NK-92 (cell line): ENCODE results near the gene INCENP.
"Not testable (repeated sequence)": the region's sequence is repeated elsewhere in the genome, so short reads cannot be mapped to it uniquely, and the experiment has no call there.

Source experiments
- DNase-seq: peaks from one replicate; lab custom pipeline; 2025; ENCODE audit not compliant: unreplicated experiment; lab: John Stamatoyannopoulos, UW

Gene INCENP

GRCh38 chr11:62123669-62124185 is at the start of gene INCENP:
Gene INCENP (plus strand): TSS chr11:62124011. CDS start chr11:62128162, 4,151 bp downstream.
- DNase-seq = peak; percentile 79

DNA sequence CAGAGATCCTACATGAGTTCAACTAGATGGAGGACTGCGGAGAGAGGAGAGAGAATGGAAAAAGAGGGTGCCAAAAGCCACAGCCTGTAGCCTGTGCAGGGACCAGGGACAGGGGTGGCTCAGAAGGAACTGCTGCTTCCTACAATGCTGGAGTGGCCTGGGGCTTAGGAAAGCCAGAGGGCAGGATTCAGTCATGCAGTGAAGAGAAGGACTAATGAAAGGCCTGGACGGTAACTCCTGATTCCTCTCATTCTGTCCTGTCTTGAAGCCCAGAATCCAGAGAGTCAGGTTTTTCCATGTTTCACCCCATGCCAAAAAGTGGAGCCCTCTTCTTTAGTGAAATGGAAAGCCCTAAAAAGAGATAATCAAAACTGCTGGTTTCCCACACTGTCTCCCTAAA is 48.4 kb upstream of the INCENP start:
- DNase-seq = no peak

- no peak for DNase-seq
Observed at GRCh38 chr11:62077132-62077531, 46.7 kb upstream of the INCENP start.

GRCh38 chr11:62081378-62082291 is 42.2 kb upstream of the INCENP start:
- peak; percentile 21 for DNase-seq

GRCh38 chr11:62082292-62082657 is 41.5 kb upstream of the INCENP start:
- DNase-seq = no peak

GRCh38 chr11:62084801-62085200 is 39.0 kb upstream of the INCENP start:
- DNase-seq = not testable (repeated sequence)

DNA sequence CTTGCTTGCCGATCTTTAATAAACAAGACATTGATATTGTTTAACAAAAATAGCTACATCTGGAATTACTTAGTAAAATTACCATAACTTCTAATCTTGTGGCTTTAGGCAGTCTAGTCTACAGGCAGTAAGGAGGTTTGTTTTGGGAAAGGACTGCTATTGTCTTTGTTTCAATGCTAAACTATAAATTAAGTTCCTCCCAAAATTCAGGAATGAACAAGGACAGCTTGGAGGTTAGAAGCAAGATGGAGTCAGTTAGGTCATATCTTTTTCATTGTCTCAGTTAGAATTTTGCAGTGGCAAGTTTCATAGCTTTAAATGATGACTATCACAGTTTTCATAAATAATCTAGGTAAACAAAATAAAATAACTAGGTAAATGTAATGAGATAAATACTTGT is 36.1 kb upstream of the INCENP start:
- no peak for DNase-seq

DNA sequence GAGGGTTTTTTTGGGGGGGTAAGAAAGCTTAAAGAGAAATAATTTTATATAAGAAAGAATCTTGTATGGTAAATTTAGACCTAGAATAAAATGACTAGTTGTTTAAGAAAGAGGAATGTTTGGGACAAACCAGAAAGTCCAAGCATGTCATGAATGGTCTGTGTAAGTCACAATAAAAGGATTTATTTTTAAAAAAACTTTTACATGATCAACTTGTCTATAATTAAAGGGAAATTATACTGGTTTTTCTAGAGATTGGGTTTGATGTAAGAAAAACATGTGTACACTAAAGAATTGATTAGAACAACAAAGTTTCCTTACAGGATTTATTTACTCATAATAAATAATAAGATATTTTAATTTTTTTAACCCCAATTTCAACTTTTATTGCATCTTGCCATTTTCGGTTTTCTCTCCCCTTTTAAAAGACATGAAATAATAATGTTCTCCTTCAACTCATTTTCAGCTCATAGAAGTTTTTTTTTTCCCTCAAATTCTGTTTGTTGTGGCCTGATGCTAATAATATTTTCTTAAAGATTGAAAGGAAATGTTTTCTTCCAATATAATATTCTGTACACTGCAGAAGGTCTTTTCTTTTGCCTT is 35.4 kb upstream of the INCENP start:
- DNase-seq = no peak

DNA sequence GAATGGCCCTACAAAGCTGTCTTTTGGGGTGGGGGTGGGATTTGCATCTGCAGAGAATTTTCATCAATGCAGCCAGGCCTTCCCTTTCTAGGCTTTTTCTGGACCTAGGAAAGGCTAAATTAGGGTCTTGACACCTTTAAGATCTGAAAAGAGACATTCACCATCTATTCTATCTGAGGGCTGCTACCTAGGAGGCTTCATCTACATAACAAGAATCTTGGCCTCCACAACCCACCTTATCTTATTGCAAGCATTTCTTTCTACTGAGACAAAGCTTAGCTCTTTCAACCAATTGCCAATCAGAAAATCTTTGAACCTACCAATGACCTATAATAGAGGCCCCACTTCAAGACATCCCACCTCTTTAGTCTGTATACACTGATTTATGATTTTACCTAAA is 20.7 kb upstream of the INCENP start:
- no peak for DNase-seq

GRCh38 chr11:62103986-62104385 is 19.8 kb upstream of the INCENP start:
- DNase-seq = no peak

GRCh38 chr11:62104816-62105653 is 18.8 kb upstream of the INCENP start:
- DNase-seq = no peak

DNA sequence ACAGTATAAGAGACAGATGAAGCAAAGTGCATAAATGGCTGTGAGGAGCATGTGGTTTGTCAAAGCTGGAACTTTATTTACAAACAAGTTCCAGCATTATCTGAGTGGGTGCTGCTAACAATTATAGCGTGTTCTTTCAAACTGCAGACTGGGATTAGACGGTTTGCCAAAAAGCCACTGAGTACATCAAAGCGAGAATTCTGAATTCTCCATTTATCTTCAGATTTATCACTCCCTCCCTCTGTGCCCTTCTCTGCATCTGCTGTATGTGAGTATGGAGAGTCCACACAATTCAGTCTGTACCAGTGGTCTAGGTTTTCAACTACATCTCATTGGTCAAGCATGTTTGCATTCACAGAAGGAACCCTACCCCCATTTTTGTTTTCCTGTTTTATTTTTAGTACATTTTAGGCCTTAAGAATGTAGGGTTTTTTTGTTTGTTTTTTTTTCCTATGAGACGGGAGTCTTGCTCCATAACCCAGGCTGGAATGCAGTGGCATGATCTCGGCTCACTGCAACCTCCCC is 18.1 kb upstream of the INCENP start:
- no peak for DNase-seq

GRCh38 chr11:62108017-62108750 is 15.6 kb upstream of the INCENP start:
- no peak for DNase-seq

DNA sequence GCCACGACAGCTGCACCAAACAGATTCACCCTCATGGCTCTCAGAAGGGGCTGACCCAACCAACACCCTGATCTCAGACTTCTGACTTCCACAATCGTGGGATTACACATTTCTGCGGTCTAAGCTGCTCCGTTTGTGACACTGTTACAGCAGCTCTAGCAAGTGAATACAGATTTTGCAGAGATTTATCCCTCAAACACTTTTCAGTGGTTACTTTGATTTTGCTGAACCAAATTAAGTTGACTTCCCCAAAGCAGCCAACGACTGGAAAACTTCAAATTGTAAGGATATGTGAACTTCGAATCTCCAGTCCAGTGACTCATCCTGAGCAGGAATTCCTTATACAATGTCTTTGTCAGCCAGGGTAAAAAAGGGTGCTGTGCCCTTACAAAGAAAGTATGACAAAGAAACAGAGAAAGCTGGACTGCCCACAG is 14.8 kb upstream of the INCENP start:
- DNase-seq = no peak

- DNase-seq = no peak
Observed at GRCh38 chr11:62115085-62115694, 8.6 kb upstream of the INCENP start.

DNA sequence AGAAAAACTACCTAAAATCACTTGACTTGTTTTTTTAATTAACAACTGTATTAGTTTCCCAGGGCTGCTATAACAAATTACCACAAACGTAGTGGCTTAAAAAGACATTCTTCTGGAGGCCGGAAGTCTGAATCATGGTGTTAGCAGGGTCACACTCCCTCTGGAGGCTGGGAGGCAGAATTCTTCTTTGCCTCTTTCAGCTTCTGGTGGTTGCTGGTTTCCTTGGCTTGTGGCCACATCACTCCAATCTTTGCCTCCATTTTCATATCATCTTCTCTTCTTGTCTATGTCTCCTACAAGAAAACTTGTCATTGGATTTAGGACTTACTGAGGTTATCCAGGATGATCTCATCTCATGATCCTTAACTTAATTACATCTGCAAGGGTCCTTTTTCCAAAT is 7.4 kb upstream of the INCENP start:
- no peak for DNase-seq

DNA sequence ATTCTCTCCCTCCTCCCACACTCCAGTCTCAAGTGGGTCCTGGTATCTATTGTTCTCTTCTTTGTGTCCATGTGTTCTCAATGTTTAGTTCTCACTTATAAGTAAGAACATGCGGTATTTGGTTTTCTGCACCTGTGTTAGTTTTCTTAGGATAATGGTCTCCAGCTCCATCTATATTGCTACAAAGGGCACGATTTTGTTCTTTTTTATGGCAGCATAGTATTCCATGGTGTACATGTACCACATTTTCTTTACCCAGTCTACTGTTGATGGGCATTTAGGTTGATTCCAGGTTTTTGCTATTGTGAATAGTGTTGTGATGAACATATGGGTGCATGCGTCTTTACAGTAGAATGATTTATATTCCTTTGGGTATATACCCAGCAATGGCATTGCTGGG is 4.2 kb upstream of the INCENP start:
- DNase-seq = no peak

DNA sequence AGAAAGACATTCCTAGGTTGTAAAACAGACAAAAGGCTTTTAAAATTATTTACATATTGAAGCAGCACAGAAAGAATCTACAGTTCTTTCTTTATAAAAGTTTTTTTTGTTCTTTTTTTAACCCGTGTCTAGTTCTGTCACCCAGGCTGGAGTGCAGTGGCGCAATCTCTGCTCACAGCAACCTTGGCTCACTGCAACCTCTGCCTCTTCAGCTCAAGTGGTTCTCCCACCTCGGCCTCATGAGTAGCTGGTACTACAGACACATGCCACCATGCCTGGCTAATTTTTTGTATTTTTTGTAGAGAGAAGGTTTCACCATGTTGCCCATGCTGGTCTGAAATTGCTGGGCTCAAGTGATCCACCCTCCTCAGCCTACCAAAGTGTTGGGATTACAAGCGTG is 3.8 kb upstream of the INCENP start:
- DNase-seq = no peak

DNA sequence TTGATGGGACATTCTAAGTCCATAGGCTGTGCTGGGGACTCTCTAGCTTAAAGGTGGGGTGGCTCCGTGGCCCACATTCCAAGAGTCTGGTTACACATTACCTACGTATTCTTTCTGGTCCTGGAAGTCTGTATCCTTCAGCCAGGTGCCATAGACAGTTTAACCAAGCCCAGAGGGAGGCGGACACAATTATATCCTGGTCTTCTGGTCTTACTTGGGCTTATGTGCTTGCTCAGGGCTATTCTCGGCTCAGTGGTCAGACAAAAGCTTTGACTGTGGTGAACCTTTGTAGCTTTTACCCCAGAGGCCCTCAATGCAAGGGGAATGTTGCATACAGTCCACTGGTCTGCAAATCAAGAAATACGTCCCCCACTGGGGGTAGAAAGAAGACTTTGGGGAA is 3.4 kb upstream of the INCENP start:
- no peak for DNase-seq

- DNase-seq = no peak
Observed at GRCh38 chr11:62122076-62122475, 1.7 kb upstream of the INCENP start.
